Activated CD8-positive, alpha-beta memory T cell treated with anti-CD3 and anti-CD28 coated beads for 4 hours (primary cell): ENCODE data around the gene TRIM73.
"Not testable (repeated sequence)": the region's sequence is repeated elsewhere in the genome, so short reads cannot be mapped to it uniquely, and the experiment has no call there.

Source experiments
- DNase-seq, 2 donors: peaks; one replicate each; pipeline ENCODE4 v3.0.0-alpha.2; 2020; ENCODE audit warnings: low read depth in 2 of 2

TRIM73 gene

GRCh38 chr7:75395329-75395728 lies at the start of gene TRIM73:
TRIM73 (plus strand) TSS chr7:75395629; CDS start chr7:75398934, 3,305 bp downstream.
- not testable (repeated sequence) for DNase-seq

GRCh38 chr7:75358671-75359541 lies 36.5 kb upstream of the TRIM73 start:
- peak; percentile 11 to 14 for DNase-seq

DNA sequence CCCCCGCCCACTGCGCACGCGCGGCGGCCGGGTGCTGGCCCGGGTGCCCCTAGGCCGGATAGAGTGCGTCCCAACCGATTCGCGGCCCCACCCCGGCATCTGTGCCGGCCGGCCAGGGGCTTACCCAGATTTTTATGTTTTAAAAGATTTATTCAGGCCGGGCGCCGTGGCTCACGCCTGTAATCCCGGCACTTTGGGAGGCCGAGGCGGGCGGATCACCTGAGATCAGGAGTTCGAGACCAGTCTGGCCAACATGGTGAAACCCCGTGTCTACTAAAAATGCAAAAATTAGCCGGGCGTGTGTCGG lies 35.9 kb upstream of the TRIM73 start:
- not testable (repeated sequence) for DNase-seq

DNA sequence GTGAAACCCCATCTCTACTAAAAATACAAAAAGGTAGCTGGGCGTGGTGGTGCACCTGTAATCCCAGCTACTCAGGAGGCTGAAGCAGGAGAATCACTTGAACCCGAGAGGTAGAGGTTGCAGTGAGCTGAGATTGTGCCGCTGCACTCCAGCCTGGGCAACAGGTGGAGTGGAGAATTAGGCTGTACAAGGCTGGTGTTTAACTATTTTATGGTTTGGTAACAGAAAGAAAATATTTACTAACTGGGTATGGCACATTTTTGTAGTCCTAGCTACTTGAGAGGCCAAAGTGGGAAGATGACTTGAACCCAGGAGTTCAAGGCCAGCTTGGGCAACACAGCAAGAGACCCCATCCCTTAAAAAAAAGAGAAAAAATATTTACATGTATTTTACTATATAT lies 31.4 kb upstream of the TRIM73 start:
- DNase-seq, result not testable (repeated sequence)

GRCh38 chr7:75366643-75367042 lies 28.8 kb upstream of the TRIM73 start:
- not testable (repeated sequence) for DNase-seq

DNA sequence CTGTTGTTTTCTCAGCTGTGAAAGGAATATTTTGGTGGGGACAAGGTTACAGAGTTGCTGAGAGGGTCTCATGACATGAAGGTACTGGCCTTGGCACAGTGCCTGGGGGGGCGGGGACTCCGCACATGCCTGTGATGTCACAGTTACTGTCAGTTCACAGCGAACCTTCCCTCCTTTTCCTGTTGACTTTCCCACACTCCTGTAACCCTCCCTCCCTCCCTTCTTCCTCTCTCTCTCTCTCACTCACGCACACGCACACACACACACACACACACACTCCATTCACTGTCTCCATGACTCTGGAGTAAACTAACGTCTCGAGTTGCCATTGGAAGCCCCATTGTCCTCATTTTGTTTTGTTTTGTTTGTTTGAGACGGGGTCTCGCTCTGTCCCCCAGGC lies 28.1 kb upstream of the TRIM73 start:
- not testable (repeated sequence) for DNase-seq

GRCh38 chr7:75374144-75374518 lies 21.3 kb upstream of the TRIM73 start:
- DNase-seq, result not testable (repeated sequence)

- not testable (repeated sequence) for DNase-seq
Measured at GRCh38 chr7:75374519-75375317, 20.7 kb upstream of the TRIM73 start.

GRCh38 chr7:75393194-75393593 lies 2.2 kb upstream of the TRIM73 start:
- DNase-seq, result not testable (repeated sequence)

DNA sequence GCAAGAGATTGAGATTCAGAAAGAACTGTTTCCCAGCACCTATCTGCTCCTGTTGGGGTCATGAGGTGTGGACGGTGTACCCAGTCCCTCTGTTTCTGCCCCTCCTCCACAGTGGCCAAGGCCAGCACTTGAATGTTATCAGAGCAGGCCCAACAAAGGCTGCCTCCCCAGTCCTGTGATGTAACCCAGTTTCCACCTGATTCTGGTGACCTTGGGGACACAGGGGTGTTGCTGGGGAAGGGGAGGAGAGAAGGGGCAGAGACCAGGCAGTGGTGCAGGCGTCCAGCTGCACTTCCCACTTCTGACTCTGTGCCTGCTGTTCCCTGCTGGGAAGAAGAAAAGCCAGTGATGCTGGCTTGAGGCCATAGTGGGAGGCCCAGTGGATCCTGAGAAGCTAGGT lies 2.4 kb downstream of the TRIM73 start:
- not testable (repeated sequence) for DNase-seq

- not testable (repeated sequence) for DNase-seq
Measured at GRCh38 chr7:75398771-75399700, 3.6 kb downstream of the TRIM73 start.

GRCh38 chr7:75400575-75400974 lies 5.1 kb downstream of the TRIM73 start:
- DNase-seq, result not testable (repeated sequence)

DNA sequence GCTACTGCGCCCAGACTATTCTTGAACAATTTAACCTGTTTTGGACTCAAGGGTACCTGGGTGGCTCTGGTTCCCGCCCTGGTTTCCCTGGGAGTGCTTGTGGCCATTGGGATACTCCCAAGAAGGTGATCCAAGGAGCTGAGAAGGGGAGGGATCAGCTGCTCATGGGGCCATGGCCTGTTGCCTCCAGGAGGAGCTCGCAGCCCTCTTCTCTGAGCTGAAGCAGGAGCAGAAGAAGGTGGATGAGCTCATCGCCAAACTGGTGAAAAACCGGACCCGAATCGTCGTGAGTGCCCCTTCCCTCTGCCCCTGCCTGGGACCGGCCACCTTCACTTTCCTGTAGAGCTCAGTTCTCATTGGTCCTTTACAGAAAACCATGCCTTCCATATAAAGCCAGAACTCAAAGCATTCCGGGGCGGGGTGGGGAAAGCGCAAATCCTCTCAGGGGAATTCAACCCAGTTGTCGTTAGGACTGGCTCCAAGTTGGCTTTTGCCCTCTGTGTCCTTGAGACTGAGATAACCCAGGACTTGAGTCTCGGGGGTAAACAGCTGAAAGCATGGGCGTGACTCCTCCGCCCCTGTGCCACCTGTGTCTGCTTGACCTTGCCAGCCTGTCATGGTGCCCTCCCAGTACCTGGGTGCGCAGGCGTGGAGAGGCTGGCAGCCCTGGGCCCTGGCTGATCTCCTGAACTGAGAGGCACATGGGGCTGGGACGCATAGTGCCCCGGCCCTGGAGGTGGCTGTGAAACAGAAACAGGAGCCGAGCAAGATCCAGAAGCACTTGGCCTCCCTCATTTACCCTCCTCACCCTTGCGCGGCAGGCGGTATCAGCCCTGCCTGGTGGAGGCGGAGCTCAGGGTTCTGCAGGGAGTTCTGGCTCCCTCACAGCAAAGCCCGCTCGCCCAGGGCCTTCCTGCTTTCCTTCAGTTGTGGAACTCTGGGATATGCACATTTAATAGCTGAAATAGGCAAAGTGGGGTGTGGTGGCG lies 8.3 kb downstream of the TRIM73 start:
- not testable (repeated sequence) for DNase-seq

GRCh38 chr7:75404663-75405062 lies 9.2 kb downstream of the TRIM73 start:
- DNase-seq, result not testable (repeated sequence)

- not testable (repeated sequence) for DNase-seq
Measured at GRCh38 chr7:75409880-75410822, 14.7 kb downstream of the TRIM73 start.

DNA sequence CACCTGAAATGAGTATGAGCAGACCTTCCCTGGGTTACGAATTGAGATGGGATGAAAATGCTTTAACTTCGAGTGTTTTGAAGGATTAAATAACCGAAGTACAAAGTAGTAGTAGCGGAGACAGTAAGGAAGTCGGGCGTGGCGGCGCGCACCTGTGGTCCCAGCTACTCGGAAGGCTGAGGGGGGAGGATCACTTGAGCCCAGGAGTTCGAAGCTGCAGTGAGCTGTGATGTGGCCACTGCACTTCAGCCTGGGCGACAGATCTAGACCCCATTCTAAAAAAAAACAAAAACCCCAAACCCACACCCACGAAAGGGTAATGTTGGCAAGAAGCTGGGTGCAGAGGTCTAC lies 15.4 kb downstream of the TRIM73 start:
- not testable (repeated sequence) for DNase-seq

DNA sequence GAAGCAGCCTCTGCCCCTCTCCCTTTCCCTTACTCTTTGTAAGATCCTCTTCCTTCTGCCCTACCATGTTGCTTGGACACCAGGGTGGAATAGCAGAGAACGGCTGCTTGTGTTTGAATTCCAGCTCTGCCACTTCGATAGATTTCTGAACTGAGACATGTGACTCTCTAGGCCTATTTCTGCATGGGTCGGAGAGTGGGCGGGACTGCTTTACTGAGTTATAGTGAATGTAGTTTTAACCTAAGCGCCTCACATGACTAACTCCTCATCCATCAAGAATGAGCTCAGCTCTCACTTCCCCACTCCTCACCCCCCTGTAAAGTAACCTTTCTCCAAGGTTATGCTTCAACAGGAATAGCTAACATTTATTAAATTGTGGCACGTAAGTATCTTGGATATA lies 18.8 kb downstream of the TRIM73 start:
- DNase-seq, result not testable (repeated sequence)

DNA sequence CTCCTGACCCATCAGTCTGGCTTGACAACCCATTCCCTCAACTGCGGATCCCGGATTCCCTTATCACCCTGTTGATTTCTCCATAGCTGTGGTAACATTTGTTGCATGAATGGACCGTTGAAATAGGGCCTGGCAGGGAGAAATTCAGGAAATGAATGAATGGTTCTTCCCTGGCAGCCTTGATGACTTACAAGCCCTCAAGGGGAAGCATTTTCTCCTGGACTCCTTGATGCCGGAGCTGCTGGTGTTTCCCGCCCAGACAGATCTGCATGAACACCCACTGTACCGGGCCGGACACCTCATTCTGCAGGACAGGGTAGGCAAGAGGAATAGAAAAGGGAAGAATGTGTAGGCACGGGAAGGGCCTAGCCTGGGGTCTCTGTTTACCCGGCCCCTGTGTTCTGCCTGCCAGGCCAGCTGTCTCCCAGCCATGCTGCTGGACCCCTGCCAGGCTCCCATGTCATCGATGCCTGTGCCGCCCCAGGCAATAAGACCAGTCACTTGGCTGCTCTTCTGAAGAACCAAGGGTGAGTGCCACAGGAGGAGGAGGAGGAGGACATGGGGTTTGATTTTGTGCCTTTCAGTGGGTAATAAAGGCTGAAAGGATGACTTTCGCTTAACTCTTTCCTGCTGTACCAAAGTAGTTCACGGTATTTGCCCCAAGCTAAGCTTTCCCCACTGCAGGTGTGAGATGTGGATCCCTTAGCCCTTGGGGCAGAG lies 19.4 kb downstream of the TRIM73 start:
- not testable (repeated sequence) for DNase-seq

- DNase-seq, result not testable (repeated sequence)
Measured at GRCh38 chr7:75415428-75415817, 20.0 kb downstream of the TRIM73 start.
